Astrocyte (in vitro differentiated cells and primary cell): ENCODE measurements around the gene MUC13. TPM values are rescaled to one million over a fixed set of nuclear protein-coding genes. Genes with fewer than 3 reads are reported as not detected.
"Not testable (repeated sequence)": the region's sequence is repeated elsewhere in the genome, so short reads cannot be mapped to it uniquely, and the experiment has no call there.

Experiments
- DNase-seq: peaks from one replicate; pipeline ENCODE4 v3.0.0-alpha.2; 2010; ENCODE audit warnings: low read depth
- FAIRE-seq: peaks from 2 replicates; lab custom pipeline; 2011; peaks lifted over from hg19 to GRCh38; lab: Jason Lieb, UNC
- H2AFZ ChIP-seq: 2 replicates; pipeline ENCODE4 v1.6.0; 2012; ENCODE audit warnings: low read depth, low read length, inconsistent platforms
- H3K27ac ChIP-seq: 2 replicates; pipeline ENCODE4 v1.5.1; 2011; ENCODE audit warnings: low read depth, low read length, inconsistent platforms
- H3K27me3 ChIP-seq: 2 replicates; pipeline ENCODE4 v1.6.0; 2011; ENCODE audit warnings: low read length, inconsistent platforms; ENCODE audit not compliant: insufficient read depth
- H3K36me3 ChIP-seq: 2 replicates; pipeline ENCODE4 v1.5.1; 2011; ENCODE audit warnings: low read length, inconsistent platforms; ENCODE audit not compliant: insufficient read depth
- H3K4me1 ChIP-seq: 2 replicates; pipeline ENCODE4 v1.5.1; 2011; ENCODE audit warnings: low read length, inconsistent platforms; ENCODE audit not compliant: insufficient read depth
- H3K4me2 ChIP-seq: 2 replicates; pipeline ENCODE4 v1.6.0; 2012; ENCODE audit warnings: low read length, inconsistent platforms
- H3K4me3 ChIP-seq: 2 replicates; pipeline ENCODE4 v1.5.1; 2011; ENCODE audit warnings: low read depth, mild to moderate bottlenecking, low read length, inconsistent platforms; ENCODE audit not compliant: insufficient read depth
- H3K79me2 ChIP-seq: 2 replicates; pipeline ENCODE4 v1.6.0; 2012; ENCODE audit warnings: mild to moderate bottlenecking, low read length, inconsistent platforms; ENCODE audit not compliant: insufficient read depth
- H3K9ac ChIP-seq: 2 replicates; pipeline ENCODE4 v1.6.0; 2012; ENCODE audit warnings: mild to moderate bottlenecking, low read length, inconsistent platforms
- H3K9me3 ChIP-seq: 2 replicates; pipeline ENCODE4 v1.5.1; 2012; ENCODE audit warnings: low read depth, mild to moderate bottlenecking, low read length, inconsistent platforms; ENCODE audit not compliant: insufficient read depth
- H4K20me1 ChIP-seq: 2 replicates; pipeline ENCODE4 v1.6.0; 2012; ENCODE audit warnings: low read length, inconsistent platforms; ENCODE audit not compliant: insufficient read depth
- H3K27ac Mint-ChIP-seq: one replicate; pipeline ENCODE4 v1.8.0; 2021; ENCODE audit warnings: mild to moderate bottlenecking, mixed read lengths; ENCODE audit not compliant: unreplicated experiment
- H3K27me3 Mint-ChIP-seq: one replicate; pipeline ENCODE4 v1.8.0; 2021; ENCODE audit warnings: low read depth, mixed read lengths; ENCODE audit not compliant: unreplicated experiment
- H3K36me3 Mint-ChIP-seq: one replicate; pipeline ENCODE4 v1.8.0; 2021; ENCODE audit warnings: low read depth, mixed read lengths; ENCODE audit not compliant: unreplicated experiment
- H3K4me1 Mint-ChIP-seq: one replicate; pipeline ENCODE4 v1.8.0; 2021; ENCODE audit warnings: low read depth, mixed read lengths; ENCODE audit not compliant: unreplicated experiment
- H3K4me3 Mint-ChIP-seq: one replicate; pipeline ENCODE4 v1.8.0; 2021; ENCODE audit warnings: mild to moderate bottlenecking, moderate library complexity, mixed read lengths; ENCODE audit not compliant: unreplicated experiment
- H3K9me3 Mint-ChIP-seq: one replicate; pipeline ENCODE4 v1.8.0; 2021; ENCODE audit warnings: mild to moderate bottlenecking, mixed read lengths; ENCODE audit not compliant: unreplicated experiment
- CTCF ChIP-seq: IDR thresholded peaks from 2 replicates; pipeline ENCODE4 v1.5.1; 2011; ENCODE audit warnings: low read depth, mild to moderate bottlenecking, inconsistent platforms, low read length, moderate library complexity; ENCODE audit not compliant: insufficient read depth
- EZH2 ChIP-seq: IDR thresholded peaks from 2 replicates; pipeline ENCODE4 v1.6.1; 2012; ENCODE audit warnings: mild to moderate bottlenecking, low read length, inconsistent platforms; ENCODE audit not compliant: insufficient read depth
- total RNA-seq: library from RNA; stranded (reverse); gene quantifications from 2 replicates; pipeline ENCODE4 v1.2.1, GENCODE V29; 2021

MUC13 gene
- total RNA-seq, 1 donor from 2014 or later, result not detected

DNA sequence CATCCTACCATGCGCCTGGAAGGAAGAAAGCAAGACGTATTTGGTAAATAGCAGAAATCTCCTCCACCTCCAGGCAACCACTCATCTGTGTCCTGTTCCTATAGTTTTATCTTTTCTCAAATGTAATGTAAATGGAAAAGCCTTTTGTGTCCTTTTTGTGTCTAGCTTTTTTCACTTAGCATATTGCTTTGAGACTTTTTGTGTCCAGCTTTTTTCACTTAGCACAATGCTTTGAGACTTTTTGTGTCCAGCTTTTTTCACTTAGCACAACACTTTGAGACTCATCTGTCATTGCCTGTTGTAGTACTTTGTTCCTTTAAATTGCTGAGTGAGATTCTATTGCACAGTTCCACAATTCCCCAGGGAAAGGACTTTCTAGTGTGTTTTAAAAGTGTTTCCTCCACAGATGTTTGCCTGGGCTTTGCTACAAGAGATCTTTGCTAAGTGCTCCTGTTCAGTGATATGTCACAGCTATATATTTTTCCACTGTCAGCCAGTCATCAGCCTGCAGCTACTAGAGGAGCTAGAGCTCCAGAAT, 27.9 kb upstream of the MUC13 start:
- peaks cover 2% of the 10 kb centered on the region for H3K36me3 Mint-ChIP-seq
- DNase-seq (no peak), FAIRE-seq (no peak)
- H3K4me3 Mint-ChIP-seq, result no peak overlapping the region
- peaks cover 3% of the 10 kb centered on the region for H4K20me1 ChIP-seq
- no peak overlapping the region for H3K4me2 ChIP-seq
- peaks cover 6% of the 10 kb centered on the region for H3K4me1 Mint-ChIP-seq
- no peak overlapping the region for H3K27ac Mint-ChIP-seq
- no peak overlapping the region for H3K27ac ChIP-seq
- H3K79me2 ChIP-seq, result no peaks in the 10 kb centered on the region
- TF ChIP-seq CTCF, result no peak
- TF ChIP-seq EZH2, result no peak
- H3K27me3 ChIP-seq, result no peaks in the 10 kb centered on the region
- no peaks in the 10 kb centered on the region for H3K36me3 ChIP-seq
- no peaks in the 10 kb centered on the region for H3K9me3 Mint-ChIP-seq
- H3K27me3 Mint-ChIP-seq, result peaks cover 3% of the 10 kb centered on the region
- H3K4me1 ChIP-seq, result peaks cover 15% of the 10 kb centered on the region
- H3K9me3 ChIP-seq, result no peaks in the 10 kb centered on the region
- no peak overlapping the region for H3K9ac ChIP-seq
- no peak overlapping the region for H3K4me3 ChIP-seq
- H2AFZ ChIP-seq, result no peak overlapping the region

DNA sequence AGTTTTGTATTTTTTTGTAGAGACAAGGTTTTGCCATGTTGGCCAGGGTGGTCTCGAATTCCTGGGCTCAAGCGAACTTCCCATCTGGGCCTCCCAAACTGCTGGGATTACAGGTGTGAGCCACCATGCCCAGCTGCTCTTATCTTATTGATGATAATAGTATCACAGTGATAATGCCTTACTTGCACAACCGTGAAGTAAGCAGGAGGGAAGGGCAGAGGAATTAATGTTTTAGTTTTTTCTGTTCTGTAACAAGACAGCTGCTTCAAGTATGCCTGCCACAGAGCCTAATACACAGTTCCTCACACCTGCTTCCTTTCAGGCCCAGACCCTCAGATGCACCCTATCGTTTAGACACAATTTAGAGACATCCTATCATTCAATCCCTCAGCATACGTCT, 26.1 kb upstream of the MUC13 start:
- no peaks in the 10 kb centered on the region for H3K9me3 ChIP-seq
- no peak overlapping the region for H3K27ac ChIP-seq
- Mint-ChIP-seq H3K4me3 (no peak overlapping the region), H3K36me3 (peaks cover 2% of the 10 kb centered on the region), H3K9me3 (no peaks in the 10 kb centered on the region), H3K27ac (no peak overlapping the region), H3K27me3 (peaks cover 3% of the 10 kb centered on the region), H3K4me1 (peaks cover 6% of the 10 kb centered on the region)
- H3K4me2 ChIP-seq, result no peak overlapping the region
- no peak overlapping the region for H3K4me3 ChIP-seq
- DNase-seq (no peak), FAIRE-seq (no peak)
- H2AFZ ChIP-seq, result no peak overlapping the region
- H4K20me1 ChIP-seq, result peaks cover 3% of the 10 kb centered on the region
- no peak overlapping the region for H3K9ac ChIP-seq
- H3K36me3 ChIP-seq, result no peaks in the 10 kb centered on the region
- H3K79me2 ChIP-seq, result no peaks in the 10 kb centered on the region
- TF ChIP-seq CTCF (no peak), EZH2 (no peak)
- H3K4me1 ChIP-seq, result peaks cover 15% of the 10 kb centered on the region
- no peaks in the 10 kb centered on the region for H3K27me3 ChIP-seq

- peaks cover 2% of the 10 kb centered on the region for H3K36me3 Mint-ChIP-seq
- no peak overlapping the region for H3K4me3 Mint-ChIP-seq
- no peak for DNase-seq
- peaks cover 12% of the 10 kb centered on the region for H3K4me1 ChIP-seq
- H3K27me3 ChIP-seq, result no peaks in the 10 kb centered on the region
- H3K9me3 ChIP-seq, result no peaks in the 10 kb centered on the region
- H3K79me2 ChIP-seq, result no peaks in the 10 kb centered on the region
- no peaks in the 10 kb centered on the region for H3K9me3 Mint-ChIP-seq
- peaks cover under 1% of the 10 kb centered on the region for H4K20me1 ChIP-seq
- no peak for TF ChIP-seq CTCF
- no peak for TF ChIP-seq EZH2
- no peak overlapping the region for H3K4me3 ChIP-seq
- no peaks in the 10 kb centered on the region for H3K36me3 ChIP-seq
- peaks cover 3% of the 10 kb centered on the region for H3K27me3 Mint-ChIP-seq
- no peak overlapping the region for H3K4me2 ChIP-seq
- no peak for FAIRE-seq
- no peak overlapping the region for H3K27ac Mint-ChIP-seq
- no peak overlapping the region for H2AFZ ChIP-seq
- H3K9ac ChIP-seq, result no peak overlapping the region
- peaks cover 6% of the 10 kb centered on the region for H3K4me1 Mint-ChIP-seq
- H3K27ac ChIP-seq, result no peak overlapping the region
Observed at GRCh38 chr3:124960105-124960504, 25.6 kb upstream of the MUC13 start.

DNA sequence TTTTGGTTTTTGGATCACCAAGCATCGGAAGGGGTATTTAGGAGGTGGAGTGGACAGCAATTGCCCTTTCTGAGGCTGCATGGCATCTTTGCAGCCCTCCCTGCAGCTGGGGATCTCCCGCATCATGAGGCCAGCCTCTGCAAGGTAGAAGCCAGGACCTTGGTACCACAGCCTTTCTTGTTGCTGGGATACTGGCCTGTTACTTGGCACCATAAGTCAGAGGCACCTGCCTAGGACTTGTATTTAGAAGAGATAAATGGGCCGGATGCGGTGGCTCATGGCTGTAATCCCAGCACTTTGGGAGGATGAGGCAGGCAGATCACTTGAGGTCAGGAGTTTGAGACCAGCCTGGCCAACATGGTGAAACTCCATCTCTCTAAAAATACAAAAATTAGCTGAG, 23.4 kb upstream of the MUC13 start:
- not testable (repeated sequence) for H4K20me1 ChIP-seq, H3K27ac Mint-ChIP-seq, H3K9ac ChIP-seq, H3K27me3 Mint-ChIP-seq, H3K4me3 ChIP-seq, H3K4me2 ChIP-seq, H3K4me3 Mint-ChIP-seq, H3K27ac ChIP-seq, H3K27me3 ChIP-seq, H3K36me3 Mint-ChIP-seq, H3K4me1 Mint-ChIP-seq, H3K36me3 ChIP-seq, H3K9me3 ChIP-seq, FAIRE-seq, DNase-seq, H3K79me2 ChIP-seq, H2AFZ ChIP-seq, H3K4me1 ChIP-seq, H3K9me3 Mint-ChIP-seq
